LHCN-M2 (cell line): Measurements from ENCODE around the gene GMNC. TPM values are rescaled to one million over a fixed set of nuclear protein-coding genes. Genes with fewer than 3 reads are reported as not detected.
A peak's percentile ranks its signal among the peaks of the same experiment; 100 is the strongest.
"Not testable (repeated sequence)": the region's sequence is repeated elsewhere in the genome, so short reads cannot be mapped to it uniquely, and the experiment has no call there.

Source experiments
- DNase-seq: peaks from one replicate; pipeline ENCODE4 v3.0.0-alpha.2; 2012; ENCODE audit warnings: low read depth
- polyA plus RNA-seq: library from polyadenylated mRNA; unstranded; fragments of >200 nt; gene quantifications from one replicate; pipeline ENCODE4 v1.2.1, GENCODE V29; 2012; ENCODE audit warnings: missing spikeins
- total RNA-seq: library from RNA; depleted of rRNA; stranded (reverse); fragments of >200 nt; gene quantifications from 2 replicates; pipeline ENCODE4 v1.2.3, GENCODE V29; 2014; rRNA removed

Gene GMNC, protein sequence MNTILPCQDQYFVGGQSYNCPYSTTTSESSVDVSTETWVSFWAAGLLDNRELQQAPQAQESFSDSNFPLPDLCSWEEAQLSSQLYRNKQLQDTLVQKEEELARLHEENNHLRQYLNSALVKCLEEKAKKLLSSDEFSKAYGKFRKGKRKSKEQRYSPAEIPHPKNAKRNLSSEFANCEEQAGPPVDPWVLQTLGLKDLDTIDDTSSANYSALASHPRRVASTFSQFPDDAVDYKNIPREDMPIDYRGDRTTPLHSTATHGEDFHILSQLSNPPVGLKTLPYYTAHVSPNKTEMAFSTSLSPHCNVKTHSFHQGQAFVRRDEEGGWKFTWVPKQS
- 0.75 TPM in 1 of 2 replicates, not detected in the other for total RNA-seq
- not detected for polyA plus RNA-seq

DNA sequence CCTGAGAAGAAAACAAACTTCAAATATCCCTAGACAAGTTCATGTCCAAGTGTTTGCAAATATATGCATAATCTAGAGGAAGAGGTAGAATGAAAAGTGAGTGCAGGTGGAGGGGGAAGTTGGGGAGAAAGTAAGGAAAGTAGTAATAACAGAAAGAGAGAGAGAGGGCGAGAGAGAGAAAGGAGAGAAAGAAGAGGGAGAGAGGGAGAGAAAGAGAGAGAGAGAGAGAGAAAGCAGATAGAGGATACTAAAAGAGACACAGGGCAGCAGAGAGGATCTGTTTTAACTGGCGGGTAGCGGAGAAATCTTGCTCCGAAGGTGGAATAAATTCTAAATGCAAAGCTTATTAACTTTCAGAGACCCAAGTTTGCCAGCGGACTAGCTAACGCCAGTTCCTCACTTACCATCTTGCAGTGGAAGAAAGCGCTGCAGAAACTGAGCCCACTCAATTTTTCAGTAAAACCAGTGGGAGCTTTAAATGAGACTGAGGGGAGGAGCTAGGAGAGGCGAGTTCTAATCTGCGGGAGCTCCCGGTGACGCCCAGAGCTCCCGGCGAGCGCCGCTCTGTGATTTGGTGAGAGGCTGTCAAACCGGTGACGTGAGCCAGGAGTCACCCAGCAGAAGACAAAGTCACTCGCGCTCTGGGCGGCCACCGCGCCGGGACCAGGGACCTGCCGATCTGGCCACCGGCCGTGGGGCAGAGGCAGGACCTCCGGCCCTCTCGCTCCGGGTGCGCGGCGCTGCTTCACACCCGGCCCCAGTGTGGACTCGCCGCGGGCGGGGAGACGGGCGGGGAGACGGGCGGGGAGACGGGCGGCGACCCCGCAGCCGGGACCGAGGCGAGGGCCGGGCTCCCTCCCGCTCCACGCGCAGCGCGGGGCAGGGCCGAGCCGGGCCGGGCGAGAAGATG is at the start of gene GMNC:
TSS of gene GMNC (minus strand) at position 486 of the 910 bp plus-strand sequence. CDS start at position 407, 79 bp downstream.
- DNase-seq = peak; percentile 64

DNA sequence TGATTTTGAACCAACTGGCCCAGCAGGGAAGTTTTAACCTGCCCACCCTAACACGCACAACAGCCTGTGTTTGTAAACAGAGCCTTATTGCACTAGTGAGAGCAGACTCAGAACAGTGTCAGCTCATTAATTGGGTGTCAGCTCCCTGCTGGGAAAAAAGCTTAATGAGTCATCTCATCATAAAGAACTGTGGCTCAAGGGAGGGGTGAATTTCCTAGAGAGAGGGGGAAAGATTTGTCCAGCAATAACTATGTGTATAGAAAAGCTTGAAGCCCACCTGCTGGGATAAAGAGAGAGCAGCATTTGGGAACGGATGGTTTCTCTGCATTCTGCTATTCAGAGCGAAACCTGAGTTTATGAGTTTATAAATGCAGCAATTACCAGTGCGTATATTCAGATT is 48.9 kb upstream of the GMNC start:
- DNase-seq = peak; percentile 5

DNA sequence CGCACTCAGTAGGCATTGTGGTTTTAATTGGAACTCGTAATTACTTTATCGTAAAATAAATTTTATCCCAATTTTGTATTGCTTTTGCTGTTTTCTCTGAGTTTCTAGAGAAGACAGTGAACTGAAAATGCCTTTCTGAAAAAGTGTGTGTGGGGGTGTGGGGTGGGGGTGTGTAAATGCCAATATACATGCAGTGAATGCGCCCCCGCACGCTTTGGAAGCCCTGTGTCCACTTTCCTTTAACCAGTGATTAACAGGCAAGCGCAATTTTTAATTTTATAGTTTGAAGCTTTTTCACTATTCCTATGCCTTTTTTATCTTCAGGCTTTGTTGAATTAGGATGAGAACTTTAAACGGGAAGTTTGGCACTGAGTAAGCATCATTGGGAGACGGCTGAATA is 47.4 kb upstream of the GMNC start:
- DNase-seq = no peak

DNA sequence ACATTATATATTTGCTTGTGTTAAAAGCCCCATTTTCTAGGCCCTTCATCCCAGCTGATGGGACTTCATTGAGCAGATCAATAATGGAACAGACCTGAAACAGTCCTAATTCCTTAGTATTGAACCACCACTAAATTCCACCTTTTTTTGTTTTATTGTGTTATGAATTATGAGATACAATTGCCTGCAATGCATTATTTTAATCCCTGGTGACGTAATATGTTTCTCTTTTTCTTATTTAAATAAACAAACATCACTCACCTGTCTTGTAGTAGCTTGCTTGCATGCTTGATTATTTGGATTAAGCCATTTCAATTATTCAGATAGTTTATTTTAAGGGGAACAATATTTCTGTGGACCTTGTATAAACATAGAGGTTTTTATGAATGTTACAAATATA is 40.7 kb upstream of the GMNC start:
- DNase-seq = no peak

DNA sequence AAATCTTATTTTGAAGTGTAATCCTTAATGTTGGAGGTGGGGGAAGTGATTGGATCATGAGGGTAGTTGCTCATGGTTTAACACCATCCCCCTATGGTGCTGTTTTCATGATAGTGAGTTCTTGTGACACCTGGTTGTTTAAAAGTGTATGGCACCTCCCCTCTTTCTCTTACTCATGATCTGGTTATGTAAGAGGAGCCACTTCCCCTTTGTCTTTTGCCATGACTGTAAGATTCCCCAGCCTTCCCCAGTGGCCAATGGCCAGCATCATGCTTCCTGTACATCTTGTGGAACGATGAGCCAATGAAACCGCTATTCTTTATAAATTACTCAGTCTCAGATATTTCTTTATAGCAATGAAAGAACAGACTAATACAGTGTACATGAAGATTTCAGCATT is 39.8 kb upstream of the GMNC start:
- DNase-seq = peak; percentile 8

DNA sequence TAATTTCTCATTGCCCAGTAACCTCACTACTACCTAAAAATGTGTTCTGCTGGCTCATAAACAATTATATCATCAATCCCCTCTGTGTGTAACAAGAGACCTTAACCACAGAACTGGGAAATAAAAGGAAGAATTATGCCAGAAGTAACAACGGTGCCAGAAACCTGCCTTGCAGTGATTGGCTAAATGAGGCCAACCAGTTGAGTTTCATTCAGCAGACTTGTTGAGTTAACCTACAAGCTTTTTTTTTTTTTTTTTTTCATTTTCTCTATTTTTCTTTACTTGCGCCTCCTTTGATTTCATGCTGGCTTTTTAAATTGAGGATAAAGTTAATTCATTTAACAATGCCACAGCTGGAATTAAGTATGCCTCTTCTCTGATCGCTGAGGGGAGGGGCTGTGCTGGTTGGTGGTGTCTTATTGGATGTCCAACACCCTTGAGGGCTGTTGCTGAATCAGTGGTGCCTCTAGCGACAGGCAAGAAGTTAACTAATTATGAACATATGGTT is 30.0 kb upstream of the GMNC start:
- DNase-seq = peak; percentile 47

DNA sequence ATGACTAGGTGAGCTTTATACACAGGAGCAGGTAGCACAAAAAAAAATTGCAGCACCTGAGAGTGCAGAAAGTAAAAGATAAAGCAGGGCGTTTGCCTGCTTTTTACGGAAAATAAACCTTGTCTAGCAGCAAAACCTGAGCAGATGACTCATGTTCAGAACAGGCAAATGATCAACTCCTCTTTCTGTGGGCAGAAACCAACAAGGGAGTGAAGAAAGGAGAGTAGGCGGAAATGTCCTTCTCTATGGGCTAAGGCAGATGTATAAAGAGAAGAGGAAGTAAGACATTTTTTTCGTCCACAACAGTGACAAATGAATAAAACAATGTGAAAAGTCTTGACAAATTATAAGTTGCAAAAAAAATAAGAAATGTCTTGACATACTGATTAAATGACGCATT is 24.5 kb upstream of the GMNC start:
- DNase-seq = no peak

DNA sequence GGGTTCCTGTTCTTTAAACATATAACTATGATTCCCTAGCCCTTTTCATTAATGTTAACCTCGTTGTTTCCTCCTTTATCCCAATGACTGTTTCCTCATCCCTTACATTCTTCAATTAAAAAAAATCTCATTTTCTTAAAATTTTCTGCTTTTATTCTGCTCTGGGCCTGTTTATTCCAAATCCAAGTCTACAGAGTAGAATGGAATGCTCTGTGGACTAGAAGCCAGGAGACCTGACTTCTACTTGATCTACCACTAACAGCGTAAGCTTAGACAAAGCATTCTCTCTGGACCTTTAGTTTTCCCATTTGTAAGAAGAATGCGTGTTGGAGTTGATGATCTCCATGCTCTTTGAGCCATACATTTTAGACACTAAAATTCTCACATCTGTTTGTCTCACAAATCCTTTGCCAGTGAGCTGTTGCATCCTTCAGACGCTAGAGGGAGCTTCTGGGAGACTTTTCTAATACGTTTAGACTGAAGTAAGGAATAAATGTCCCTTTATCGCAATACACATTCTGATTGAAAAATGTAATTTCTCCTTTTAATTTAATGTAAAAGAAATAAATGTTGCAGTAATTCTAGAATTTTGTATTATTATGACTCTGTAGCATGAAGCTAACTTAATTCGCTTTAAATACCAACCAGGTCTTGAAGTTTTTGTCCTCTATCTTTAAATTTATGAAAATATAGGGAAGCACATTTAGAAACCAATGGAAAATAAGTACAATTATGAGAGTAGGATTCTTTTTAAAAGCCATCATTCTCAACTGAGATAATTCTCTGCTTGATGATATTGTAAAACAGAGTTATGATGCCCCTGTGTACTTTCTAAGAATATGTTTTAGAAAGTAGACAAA is 21.7 kb upstream of the GMNC start:
- DNase-seq = peak; percentile 66

DNA sequence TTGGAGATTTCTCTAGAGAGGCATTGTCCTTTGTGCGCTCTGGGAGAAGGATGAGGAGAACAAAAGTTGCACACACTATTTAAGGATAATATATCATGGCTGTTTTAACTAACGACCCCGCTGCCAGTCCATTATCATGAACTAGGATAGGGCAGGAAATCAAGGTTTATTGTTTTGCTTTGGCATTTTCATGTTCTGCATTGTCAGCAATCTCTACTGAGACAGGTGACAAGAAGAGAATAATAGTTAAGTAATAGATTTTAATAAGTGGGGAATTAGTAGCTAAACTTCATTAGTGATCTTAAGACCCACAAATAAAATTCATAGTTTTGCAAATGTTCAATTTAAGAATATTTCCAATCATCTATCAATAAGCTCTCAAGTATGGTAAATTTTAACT is 20.6 kb upstream of the GMNC start:
- DNase-seq = no peak

DNA sequence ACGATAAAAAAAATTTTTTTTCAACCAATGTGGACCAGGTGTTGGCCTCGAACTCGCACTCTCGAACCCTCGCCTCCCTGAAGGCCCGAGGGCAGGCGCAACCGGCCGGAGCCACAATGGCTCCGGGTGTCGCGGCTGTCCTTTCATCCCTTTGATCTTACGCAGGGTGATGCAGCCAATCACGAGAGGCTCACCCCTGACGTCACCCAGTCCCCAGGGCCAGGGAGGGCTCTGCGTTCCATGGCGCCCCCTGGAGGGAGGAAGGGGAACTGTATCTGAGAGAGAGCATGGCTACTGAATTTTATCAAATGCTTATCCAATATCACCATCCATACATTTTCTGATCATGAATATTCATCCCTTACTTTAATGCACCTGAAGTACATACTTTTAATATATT is 15.4 kb upstream of the GMNC start:
- DNase-seq = no peak

DNA sequence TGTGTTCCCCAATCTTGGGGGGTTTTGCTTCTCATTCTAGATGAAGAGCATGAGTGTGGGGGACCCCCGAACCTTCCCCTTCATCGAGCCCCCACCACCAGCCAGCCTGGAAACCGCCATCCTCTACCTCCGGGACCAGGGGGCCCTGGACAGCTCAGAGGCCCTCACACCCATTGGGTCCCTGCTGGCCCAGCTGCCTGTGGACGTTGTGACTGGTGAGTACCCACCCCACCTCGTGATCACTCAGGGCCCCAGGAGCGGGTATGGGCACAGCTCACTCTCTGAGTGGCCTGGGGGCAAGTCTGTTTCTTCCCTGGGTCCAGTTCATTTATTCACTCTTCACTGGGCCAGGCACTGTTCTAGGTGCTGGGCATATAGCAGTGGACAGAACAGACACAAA is 13.9 kb upstream of the GMNC start:
- DNase-seq = not testable (repeated sequence)

DNA sequence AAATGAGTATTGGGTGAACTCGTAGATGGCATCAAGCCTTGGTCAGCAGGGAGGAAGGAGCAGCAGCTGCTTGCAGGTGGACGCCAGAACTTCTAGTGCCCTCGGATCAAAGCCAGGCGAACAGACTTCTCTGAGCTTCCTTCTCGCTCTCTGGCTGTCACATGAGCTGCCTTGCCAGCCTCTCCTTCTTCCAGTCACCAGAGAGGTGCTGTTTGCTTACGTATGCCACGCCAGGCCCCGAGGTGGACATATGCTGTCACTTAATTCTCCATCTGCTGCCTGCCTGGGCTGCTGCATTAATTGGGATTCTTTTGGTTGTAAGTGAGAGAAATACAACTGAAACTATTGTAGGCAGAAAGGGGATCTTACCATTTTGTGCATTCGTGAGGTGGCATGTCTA is 12.6 kb upstream of the GMNC start:
- not testable (repeated sequence) for DNase-seq

DNA sequence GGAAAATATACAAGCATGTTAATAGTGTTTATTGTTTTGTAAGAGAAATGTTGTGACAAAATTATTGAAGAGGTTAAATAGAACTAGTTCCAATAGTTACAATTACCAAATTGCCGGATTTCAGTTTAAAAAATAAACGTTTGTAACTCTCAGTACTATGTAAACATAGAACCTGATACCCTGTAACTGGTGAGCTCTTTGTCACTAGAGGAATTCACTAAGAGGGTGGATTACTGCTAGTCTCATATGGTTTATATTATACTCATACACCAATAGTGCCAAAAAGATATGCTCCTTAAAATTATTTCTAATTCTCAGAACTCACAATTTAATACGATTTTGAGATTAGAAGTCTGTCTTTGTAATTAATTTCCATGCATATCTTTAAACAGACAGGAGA is 7.6 kb upstream of the GMNC start:
- DNase-seq = no peak

DNA sequence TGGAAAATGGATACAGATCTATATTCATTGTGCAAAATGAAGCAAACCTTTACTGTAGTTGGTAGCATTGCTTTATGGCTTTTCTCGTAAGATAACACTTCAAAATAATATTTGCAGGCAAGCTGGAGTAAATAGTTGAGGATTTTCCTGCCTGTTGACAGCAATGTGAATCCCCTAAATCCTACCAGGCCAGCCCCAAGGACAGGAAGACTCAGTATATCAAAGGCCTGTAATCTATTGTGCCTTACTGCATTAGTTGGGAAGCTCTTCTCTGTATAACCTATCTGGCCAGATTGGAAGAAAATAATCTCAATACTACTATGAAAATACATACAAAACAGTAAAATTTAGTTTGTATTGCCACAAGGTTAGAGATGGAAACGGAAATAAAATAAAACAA is 4.6 kb upstream of the GMNC start:
- no peak for DNase-seq

DNA sequence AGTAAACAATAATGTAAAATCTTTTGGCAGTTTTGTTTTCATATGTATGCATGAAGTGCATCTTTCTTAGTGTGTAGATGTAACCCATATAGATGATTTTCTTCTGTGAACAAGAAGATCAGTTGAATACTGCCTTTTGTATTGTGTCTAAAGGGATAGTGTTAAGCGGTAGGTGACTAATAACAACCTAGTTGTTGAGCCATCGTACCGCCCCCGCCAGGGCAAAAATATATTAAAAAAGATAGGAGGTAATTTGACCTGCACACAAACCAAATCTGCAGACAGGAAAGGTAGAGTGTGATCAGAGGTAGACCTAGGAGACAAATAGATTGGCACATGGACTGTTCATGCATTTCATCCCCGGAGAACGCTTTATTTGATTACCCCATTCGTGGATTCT is 3.3 kb upstream of the GMNC start:
- no peak for DNase-seq

DNA sequence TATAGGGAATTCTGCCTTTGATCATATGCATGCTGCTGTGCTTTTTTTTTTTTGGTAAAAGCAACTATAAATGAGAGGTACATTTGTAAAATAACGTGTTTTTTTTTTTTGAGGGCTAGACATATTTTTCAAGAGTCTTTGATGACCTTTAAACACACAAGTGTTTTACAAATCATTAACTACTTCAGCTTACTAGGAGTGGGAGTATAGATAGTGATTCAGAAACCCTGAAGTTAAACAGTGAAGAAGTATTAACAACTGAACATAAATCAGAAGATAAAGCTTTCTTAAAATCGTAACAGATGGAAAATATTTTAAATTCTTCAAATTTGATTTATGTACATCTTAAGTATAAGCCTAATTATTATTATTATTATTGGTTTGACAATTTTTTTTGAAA is 2.9 kb upstream of the GMNC start:
- no peak for DNase-seq

DNA sequence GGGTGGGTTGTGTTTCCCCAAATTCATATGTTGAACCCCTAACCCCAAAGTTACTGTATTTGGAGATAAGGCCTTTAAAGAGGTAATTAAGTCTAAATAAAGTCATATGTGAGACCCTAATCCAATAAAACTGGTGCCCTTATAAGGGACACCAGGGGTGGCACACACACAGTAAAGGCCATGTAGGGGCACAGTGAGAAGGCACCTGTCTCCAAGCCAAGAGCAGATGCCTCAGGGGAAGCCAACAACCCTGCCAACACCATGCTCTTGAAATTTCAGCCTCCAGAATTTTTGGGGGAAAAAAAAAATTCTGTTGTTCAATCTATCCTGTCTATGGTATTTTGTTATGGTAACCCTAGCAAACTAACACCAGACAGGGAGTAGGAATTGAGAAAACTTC is 1.5 kb upstream of the GMNC start:
- DNase-seq = no peak

DNA sequence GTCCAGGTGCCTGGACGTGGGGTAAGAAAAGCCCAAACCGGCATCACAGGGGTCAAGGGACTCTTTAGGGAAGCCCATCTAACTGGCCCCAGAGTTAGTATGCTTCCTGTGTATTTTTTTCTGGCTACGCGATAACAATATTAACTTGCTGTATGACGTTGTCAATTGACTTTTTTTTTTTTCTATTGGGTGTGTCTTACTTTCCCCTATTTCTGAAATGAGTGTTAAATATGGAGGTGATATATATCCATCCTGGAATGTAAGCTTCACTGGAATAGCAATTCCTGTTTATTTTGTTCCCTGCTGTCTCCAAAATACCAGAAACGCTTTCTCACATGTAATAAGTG is 598 bp upstream of the GMNC start:
- peak; percentile 16 for DNase-seq

DNA sequence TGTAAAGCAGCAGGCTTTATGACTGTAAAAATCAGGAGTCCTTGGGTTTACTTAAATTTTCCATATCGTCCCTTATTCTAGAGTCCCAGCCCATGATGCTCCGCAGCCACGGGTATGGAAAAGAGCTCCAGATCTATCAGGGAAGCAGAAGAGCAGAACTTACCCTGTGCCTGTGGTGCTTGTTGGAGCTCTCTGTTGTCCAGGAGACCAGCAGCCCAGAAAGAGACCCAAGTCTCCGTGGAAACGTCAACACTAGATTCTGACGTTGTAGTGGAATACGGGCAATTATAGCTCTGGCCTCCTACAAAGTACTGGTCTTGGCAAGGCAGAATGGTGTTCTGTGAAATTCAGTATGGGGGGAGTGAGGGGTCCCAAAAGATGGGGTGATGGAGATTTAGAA is 2.0 kb downstream of the GMNC start:
- DNase-seq = no peak

DNA sequence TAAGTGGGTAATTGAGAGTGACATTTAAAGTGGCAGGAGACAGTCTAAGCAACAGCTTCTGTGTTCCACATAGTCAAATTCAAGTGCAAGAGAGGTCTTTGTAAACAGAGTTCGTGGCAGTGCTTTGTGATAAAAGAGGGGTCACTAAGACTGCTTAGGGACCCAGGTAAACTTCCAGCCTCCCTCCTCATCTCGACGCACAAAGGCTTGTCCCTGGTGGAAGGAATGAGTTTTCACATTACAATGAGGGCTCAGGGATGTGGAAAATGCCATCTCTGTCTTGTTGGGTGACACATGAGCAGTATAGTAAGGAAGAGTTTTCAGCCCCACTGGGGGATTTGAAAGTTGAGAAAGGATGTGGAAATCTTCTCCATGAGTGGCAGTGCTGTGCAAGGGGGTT is 7.3 kb downstream of the GMNC start:
- DNase-seq = no peak

DNA sequence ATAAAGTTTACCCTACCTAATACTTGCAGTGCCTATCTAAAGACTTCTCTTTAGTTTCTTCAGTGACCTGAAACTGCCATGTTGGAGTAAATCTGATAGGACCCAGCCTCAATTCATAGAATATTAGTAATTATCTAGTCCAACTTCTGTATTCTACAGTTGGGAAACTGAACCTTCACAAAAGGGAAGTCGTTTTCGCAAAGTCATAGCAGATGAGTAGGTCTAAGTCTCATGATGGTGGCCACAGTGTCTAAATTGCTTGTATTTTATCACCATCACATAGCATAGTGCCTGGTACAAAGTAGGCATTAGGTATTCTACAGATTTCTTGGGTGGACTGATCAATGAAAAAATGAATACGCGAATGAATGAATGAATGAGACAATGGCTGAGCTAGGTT is 8.4 kb downstream of the GMNC start:
- no peak for DNase-seq

DNA sequence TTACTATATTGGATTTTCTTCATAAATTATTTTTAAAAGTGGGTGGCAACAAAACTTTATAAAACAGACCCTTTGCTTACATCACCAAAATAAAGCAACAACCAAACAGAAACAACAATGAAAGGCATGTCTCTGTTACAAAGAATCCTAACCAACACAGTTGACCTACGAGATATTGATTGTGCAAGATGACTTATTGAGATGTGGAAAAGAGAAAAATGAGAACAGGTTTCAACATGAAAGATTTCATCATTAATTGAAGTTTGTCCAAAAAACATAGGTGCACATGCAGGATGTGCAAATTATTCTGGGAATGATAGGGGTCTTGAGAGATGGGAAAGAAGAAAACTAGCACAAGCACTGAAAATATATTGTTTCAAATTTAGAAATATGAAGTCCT is 9.0 kb downstream of the GMNC start:
- no peak for DNase-seq
